ENCODE results near the gene LRRTM2. TPM values are rescaled to one million over a fixed set of nuclear protein-coding genes. Genes with fewer than 3 reads are reported as not detected.

Gene LRRTM2
- total RNA-seq, 1 experiment from 2014 or later: not detected

Other genes starting within 250 kb of the LRRTM2 start
- 13.2 and 14.7 TPM in 2 replicates for gene CTNNA1, start 121.9 kb downstream of the LRRTM2 start, total RNA-seq (2014; rRNA removed; shearing (Covaris generic); ENCODE audit: low replicate concordance)